Measurements from ENCODE around the gene RYK. TPM values are rescaled to one million over a fixed set of nuclear protein-coding genes. Genes with fewer than 3 reads are reported as not detected.

Gene RYK
- total and polyA plus RNA-seq, 3 donors from 2014 or later = 82.6 to 120 (median 112) TPM

- H3K4me1 ChIP-seq = no peaks in the 10 kb centered on the region
- no peak for TF ChIP-seq CTCF (IDR thresholded peaks at IDR 0.05)
- TF ChIP-seq POLR2A (IDR thresholded peaks at IDR 0.05) = no peak
- H3K36me3 ChIP-seq (ENCODE audit: low read depth, missing control alignments) = no peaks in the 10 kb centered on the region
- no peak overlapping the region for H3K27ac ChIP-seq
- 96 to 97% methylated on average over 13 of the region's 13 CpGs for WGBS, 2 donors
- H3K9me3 ChIP-seq = no peaks in the 10 kb centered on the region
- H3K4me3 ChIP-seq = no peak overlapping the region
- no peak for DNase-seq
- intact Hi-C loops (cut with DNase I; ENCODE audit: low total_unique reads) = no loop called here
- H3K27me3 ChIP-seq = no peaks in the 10 kb centered on the region
Observed at GRCh38 chr3:134153761-134154160, 96.9 kb downstream of the RYK start.

- Histone ChIP-seq H3K4me1 (no peaks in the 10 kb centered on the region), H3K36me3 (ENCODE audit: low read depth, missing control alignments) (no peaks in the 10 kb centered on the region), H3K4me3 (no peak overlapping the region), H3K27ac (no peak overlapping the region), H3K9me3 (no peaks in the 10 kb centered on the region), H3K27me3 (no peaks in the 10 kb centered on the region)
- no peak for DNase-seq
- TF ChIP-seq CTCF (IDR thresholded peaks at IDR 0.05) = no peak
- no peak for TF ChIP-seq POLR2A (IDR thresholded peaks at IDR 0.05)
- intact Hi-C loops (cut with DNase I; ENCODE audit: low total_unique reads) = no loop called here
- 69 to 76% methylated on average over 1 to 2 of the region's 2 CpGs for WGBS, 2 donors
Observed at GRCh38 chr3:134150476-134150875, 100.2 kb downstream of the RYK start.

GRCh38 chr3:134149286-134149685, 101.4 kb downstream of the RYK start:
- 75 to 85% methylated on average over 2 of the region's 2 CpGs for WGBS, 2 donors
- H3K4me3 ChIP-seq = no peak overlapping the region
- no peak for TF ChIP-seq CTCF (IDR thresholded peaks at IDR 0.05)
- no peak for TF ChIP-seq POLR2A (IDR thresholded peaks at IDR 0.05)
- intact Hi-C loops (cut with DNase I; ENCODE audit: low total_unique reads) = no loop called here
- DNase-seq = no peak
- no peak overlapping the region for H3K27ac ChIP-seq
- H3K36me3 ChIP-seq (ENCODE audit: low read depth, missing control alignments) = no peaks in the 10 kb centered on the region
- H3K27me3 ChIP-seq = no peaks in the 10 kb centered on the region
- H3K9me3 ChIP-seq = no peaks in the 10 kb centered on the region
- no peaks in the 10 kb centered on the region for H3K4me1 ChIP-seq

GRCh38 chr3:134148534-134148933, 102.1 kb downstream of the RYK start:
- no peaks in the 10 kb centered on the region for H3K36me3 ChIP-seq (ENCODE audit: low read depth, missing control alignments)
- no peak for DNase-seq
- H3K4me1 ChIP-seq = no peaks in the 10 kb centered on the region
- 88 to 97% methylated on average over 3 of the region's 3 CpGs for WGBS, 2 donors
- intact Hi-C loops (cut with DNase I; ENCODE audit: low total_unique reads) = no loop called here
- no peaks in the 10 kb centered on the region for H3K27me3 ChIP-seq
- H3K27ac ChIP-seq = no peak overlapping the region
- no peak overlapping the region for H3K4me3 ChIP-seq
- H3K9me3 ChIP-seq = no peaks in the 10 kb centered on the region
- TF ChIP-seq CTCF (IDR thresholded peaks at IDR 0.05) (no peak), POLR2A (IDR thresholded peaks at IDR 0.05) (no peak)

- no peaks in the 10 kb centered on the region for H3K4me1 ChIP-seq
- H3K4me3 ChIP-seq = no peak overlapping the region
- no peaks in the 10 kb centered on the region for H3K9me3 ChIP-seq
- WGBS, 2 donors = 64 to 81% methylated on average over 3 of the region's 3 CpGs
- no peak for TF ChIP-seq POLR2A (IDR thresholded peaks at IDR 0.05)
- no peak for TF ChIP-seq CTCF (IDR thresholded peaks at IDR 0.05)
- H3K36me3 ChIP-seq (ENCODE audit: low read depth, missing control alignments) = no peaks in the 10 kb centered on the region
- DNase-seq = no peak
- intact Hi-C loops (cut with DNase I; ENCODE audit: low total_unique reads) = no loop called here
- H3K27me3 ChIP-seq = no peaks in the 10 kb centered on the region
- H3K27ac ChIP-seq = no peak overlapping the region
Observed at GRCh38 chr3:134147411-134147810, 103.2 kb downstream of the RYK start.

Data from testis (tissue), 3 donors.